ENCODE measurements around the gene FAM221A.
A peak's percentile ranks its signal among the peaks of the same experiment; 100 is the strongest.
"Not testable (repeated sequence)": the region's sequence is repeated elsewhere in the genome, so short reads cannot be mapped to it uniquely, and the experiment has no call there.

Gene FAM221A, protein sequence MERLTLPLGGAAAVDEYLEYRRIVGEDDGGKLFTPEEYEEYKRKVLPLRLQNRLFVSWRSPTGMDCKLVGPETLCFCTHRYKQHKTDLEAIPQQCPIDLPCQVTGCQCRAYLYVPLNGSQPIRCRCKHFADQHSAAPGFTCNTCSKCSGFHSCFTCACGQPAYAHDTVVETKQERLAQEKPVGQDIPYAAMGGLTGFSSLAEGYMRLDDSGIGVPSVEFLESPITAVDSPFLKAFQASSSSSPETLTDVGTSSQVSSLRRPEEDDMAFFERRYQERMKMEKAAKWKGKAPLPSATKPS

GRCh38 chr7:23679898-23680413, at the start of gene FAM221A:
FAM221A (plus strand) TSS chr7:23680199; CDS start chr7:23680219, 20 bp downstream.
- DNase-seq: peak; percentile 81

- DNase-seq: no peak
These were observed 46.6 kb upstream of the FAM221A start for GRCh38 chr7:23633417-23633816.

DNA sequence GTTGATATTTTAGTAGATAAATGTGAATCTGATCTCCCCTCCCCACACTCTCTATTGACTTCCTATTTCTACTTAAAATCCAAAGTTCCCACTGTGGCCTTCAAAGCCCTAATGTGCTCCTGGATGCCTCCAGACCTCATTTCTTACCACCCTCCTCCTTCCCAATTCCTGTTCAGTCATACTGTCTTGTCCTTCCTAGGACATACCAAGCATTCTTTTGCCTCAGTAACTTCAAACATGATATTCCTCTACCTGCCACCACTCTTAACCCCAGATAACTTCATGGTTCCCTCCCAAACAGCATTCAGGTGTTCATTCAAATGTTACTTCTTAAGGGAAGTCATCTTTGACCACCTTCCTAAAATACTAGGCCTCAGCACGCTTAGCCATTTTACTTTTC, 34.2 kb upstream of the FAM221A start:
- no peak for DNase-seq

- DNase-seq: no peak
These were observed 26.1 kb upstream of the FAM221A start for GRCh38 chr7:23653942-23654341.

- DNase-seq: no peak
These were observed 25.5 kb upstream of the FAM221A start for GRCh38 chr7:23654508-23654907.

DNA sequence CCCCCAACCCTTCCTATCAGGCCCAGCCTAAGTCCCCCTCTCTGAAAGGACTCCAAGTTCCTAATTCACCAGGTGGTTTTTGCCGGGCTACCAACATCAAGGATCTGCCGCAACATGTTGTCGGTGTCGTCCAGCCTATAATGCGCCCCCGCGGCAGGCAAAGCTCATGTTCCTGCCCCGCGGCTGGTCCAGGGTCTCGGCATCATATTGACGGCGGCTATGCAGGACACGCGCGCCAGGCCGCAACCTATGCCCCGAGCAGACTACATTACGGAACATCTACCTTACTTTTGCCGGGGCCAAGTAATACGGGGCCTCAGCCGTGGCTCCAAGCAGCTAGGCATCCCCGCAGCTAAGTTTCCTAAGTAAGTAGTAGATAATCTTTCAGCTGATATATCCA, 24.6 kb upstream of the FAM221A start:
- no peak for DNase-seq

DNA sequence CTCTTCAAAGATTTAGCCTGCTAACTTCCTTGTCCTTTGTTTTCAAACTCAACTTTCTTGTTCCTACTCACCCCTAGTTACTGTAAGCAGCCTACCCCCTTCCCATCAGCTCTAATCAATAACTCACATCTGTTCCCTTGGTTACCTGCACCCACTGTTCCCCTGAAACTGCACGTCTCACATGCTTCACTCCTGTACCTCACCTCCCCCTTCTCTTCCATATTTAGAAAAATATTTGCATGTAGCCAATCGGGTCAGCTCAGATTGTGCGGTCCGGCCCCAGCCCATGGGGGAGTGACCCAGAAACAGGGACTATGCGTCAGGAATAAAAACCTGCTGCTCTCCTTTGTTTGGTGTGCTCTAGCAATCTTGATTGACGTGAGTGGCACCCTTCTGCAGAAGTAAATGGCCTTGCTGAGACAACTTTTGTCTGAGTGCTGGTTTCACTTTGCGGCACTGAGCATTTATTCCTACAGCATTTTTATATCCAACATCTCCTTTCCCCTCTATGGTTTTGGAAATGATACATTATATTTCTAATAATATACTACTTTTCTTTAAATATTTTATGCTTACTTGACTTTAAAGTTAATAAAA, 21.1 kb upstream of the FAM221A start:
- no peak for DNase-seq

DNA sequence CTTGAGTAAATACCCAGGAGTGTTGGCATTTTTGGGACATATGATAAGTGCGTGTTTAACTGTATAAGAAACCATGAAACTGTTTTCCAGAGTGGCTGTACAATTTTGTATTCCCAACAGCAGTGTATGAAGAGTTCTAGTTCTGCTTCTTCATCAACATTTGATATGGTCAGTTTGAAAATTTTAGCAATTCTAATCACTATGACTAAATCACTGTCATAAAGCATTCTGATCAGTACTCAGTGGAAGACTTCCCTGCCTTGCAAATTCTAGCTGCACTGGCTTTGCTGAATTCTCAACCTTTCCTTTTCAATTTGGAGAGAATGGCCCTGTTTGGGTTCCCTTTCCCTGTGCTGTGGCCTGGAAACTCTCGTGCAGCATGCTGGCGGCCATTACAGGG, 18.6 kb upstream of the FAM221A start:
- DNase-seq: no peak

DNA sequence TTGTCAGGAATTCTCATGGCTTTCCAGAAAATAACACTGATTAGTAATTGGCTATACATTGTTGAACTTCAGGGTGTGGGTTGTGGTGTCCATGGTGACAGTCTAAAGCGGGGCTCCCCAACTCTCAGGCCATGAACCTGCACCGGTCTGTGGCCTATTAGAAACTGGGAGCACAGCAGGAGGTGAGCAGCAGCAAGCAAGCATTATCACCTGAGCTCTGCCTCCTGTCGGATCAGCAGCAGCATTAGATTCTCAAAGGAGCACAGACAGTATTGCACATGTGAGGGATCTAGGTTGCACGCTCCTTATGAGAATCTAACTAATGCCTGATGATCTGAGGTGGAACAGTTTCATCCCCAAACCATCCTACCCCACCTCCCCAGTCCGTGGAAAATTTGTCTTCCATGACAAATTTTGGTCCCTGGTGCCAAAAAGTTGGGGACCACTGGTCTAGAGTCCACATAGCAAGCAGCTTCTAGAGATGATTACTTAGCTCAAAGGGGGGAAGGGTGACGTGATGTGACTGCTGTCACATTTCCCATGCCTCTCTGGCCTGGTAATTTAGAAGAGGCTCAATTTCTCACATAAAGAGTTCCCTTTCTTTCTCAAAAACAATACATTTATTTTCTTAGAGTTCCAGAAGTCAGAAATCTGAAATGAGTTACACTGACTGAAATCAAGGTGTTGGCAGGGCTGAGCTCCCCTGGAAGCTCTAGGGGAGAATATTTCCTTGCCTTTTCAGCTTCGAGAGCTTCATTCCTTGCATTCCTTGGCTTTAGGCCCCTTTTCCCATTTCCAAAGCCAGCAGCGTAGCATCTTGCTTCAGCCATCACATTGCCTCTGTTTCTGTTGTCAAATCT, 17.6 kb upstream of the FAM221A start:
- no peak for DNase-seq

- DNase-seq: no peak
These were observed 17.1 kb upstream of the FAM221A start for GRCh38 chr7:23662984-23663313.

DNA sequence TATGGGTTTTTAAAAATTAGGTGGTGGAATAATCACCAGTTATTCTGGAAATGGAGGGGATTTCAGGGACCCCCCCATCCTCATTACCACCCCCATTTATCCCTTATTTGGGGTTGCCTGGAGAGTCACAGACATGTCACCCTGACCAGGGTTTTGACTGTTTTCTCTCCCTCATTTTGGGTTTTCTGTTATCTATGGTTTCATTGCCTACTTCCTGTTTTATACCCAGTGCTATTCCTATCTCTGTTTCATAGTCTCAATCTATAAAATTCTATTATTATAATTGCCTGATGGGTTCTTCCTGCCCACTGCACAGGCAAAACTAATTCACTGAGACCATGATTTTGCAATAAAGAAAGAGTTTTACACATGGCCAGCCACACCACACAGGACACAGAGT, 15.9 kb upstream of the FAM221A start:
- no peak for DNase-seq

DNA sequence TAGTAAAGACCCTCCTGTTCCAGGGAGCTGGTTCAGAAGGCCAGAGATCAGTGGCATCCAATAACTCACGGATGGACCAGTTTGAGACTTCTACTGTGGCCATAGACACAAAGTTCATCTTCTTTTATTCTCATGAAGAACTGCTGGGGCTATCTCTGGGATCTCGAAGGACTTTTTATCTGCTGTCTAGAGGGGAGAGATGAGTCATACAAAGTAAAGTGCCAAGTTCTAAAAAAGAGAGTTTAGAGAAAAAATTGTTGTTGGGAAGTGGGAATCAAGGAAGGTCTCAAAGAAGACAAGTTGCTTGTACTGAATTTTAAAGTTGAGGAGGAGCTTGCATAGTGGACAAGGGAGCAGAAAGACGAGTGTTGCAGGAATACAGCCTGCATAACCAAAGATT, 8.0 kb upstream of the FAM221A start:
- no peak for DNase-seq

- DNase-seq: peak; percentile 26
These were observed 711 bp downstream of the FAM221A start for GRCh38 chr7:23680414-23681405.

- not testable (repeated sequence) for DNase-seq
These were observed 4.0 kb downstream of the FAM221A start for GRCh38 chr7:23684041-23684440.

- DNase-seq: no peak
These were observed 5.7 kb downstream of the FAM221A start for GRCh38 chr7:23685731-23686130.

GRCh38 chr7:23687011-23687410, 7.0 kb downstream of the FAM221A start:
- no peak for DNase-seq

GRCh38 chr7:23689165-23689564, 9.2 kb downstream of the FAM221A start:
- no peak for DNase-seq

DNA sequence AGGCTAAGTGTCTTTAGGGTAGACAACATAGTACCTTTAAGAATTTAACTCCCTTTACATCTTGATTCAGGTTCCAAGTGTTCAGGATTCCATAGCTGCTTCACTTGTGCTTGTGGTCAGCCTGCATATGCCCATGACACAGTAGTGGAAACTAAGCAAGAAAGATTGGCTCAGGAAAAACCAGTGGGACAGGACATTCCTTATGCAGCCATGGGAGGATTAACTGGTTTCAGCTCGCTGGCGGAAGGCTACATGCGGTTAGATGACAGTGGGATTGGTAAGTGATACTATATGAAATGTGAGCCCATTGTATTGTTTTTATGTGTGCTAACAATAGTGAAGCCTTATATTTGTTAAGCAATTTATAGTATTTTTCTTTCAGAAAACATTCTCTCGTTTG, 11.3 kb downstream of the FAM221A start:
- DNase-seq: no peak

DNA sequence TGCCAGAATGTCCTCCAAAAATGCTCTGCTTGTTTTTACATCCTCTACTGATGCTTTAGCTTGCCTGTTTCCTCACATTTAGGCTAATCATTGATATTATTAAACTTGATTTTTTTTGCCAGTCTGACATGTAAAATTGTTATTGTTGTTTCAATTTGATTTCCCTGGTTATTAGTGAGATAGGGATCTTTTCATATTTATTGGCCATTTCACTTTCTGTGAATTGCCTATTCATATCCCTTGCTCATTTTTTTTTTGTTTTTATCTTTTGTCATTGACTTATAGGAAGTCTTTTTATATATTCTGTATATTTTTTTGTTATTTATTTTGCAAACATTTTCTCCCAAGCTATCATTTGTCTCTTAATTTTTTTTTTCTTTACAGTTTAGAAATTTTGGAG, 13.2 kb downstream of the FAM221A start:
- no peak for DNase-seq

DNA sequence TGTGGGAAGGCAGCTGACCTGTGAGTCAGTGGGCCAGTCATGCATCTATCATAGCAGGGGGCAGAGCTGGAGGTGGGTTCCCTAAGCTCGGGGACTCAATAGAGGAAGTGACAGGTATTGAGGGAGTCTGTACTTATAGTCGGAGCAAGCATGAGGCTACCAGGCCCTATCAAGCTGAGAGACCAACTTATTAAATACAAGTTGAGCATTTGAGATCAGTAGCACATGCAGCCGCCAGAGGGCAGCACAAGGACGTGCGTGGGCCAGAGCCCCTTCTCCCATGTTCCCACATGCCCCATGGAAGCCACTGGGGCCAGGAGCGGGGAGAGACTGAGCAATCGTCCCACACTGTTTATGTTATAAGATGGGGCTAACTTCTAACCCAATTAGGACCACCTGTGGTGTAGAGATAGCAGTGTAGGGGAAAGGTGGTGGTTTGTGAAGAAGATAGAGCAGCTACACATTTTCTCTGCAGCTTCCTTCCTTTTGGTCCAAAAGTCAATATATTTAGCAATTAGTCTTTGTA, 17.0 kb downstream of the FAM221A start:
- peak; percentile 58 for DNase-seq

- no peak for DNase-seq
These were observed 18.8 kb downstream of the FAM221A start for GRCh38 chr7:23698822-23699221.

DNA sequence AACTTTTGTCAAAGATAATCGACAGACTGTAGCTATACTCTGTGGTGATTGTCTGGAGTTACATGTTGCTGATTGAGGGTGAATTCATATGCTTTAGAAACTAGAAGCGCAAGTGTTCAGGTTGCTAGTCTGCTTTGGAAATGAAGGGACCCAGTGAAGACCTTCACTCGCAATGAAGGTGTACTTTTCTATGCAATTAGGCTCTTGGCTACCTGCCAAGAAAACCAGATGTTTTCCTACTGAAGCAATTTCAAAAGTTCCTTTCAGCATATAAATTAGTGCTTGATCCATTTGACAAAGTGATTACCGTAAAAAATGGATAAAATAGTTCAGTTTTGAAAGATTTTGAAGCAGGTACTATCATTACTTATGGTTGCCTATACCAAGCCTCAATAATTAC, 20.0 kb downstream of the FAM221A start:
- DNase-seq: no peak

All from activated CD8-positive, alpha-beta memory T cell treated with anti-CD3 and anti-CD28 coated beads, Interleukin-2, amount 50 U/mL, for 4 hours (primary cell).